ENCODE measurements around the gene CLNK.
"Not testable (repeated sequence)": the region's sequence is repeated elsewhere in the genome, so short reads cannot be mapped to it uniquely, and the experiment has no call there.

CLNK gene

GRCh38 chr4:10623241-10623640 lies 61.3 kb downstream of the CLNK start:
- no peaks in the 10 kb centered on the region for H3K9me3 Mint-ChIP-seq
- H3K4me1 Mint-ChIP-seq (ENCODE audit: low read depth) = peaks cover 1% of the 10 kb centered on the region
- no peaks in the 10 kb centered on the region for H3K27me3 Mint-ChIP-seq (ENCODE audit: low read depth)
- H3K27ac Mint-ChIP-seq = no peak overlapping the region
- H3K36me3 Mint-ChIP-seq (ENCODE audit: low read depth) = no peaks in the 10 kb centered on the region
- H3K4me3 Mint-ChIP-seq = no peak overlapping the region

GRCh38 chr4:10622728-10623127 lies 61.8 kb downstream of the CLNK start:
- no peak overlapping the region for H3K4me3 Mint-ChIP-seq
- peaks cover under 1% of the 10 kb centered on the region for H3K4me1 Mint-ChIP-seq (ENCODE audit: low read depth)
- H3K9me3 Mint-ChIP-seq = no peaks in the 10 kb centered on the region
- no peaks in the 10 kb centered on the region for H3K27me3 Mint-ChIP-seq (ENCODE audit: low read depth)
- no peak overlapping the region for H3K27ac Mint-ChIP-seq
- no peaks in the 10 kb centered on the region for H3K36me3 Mint-ChIP-seq (ENCODE audit: low read depth)

- no peak overlapping the region for H3K27ac Mint-ChIP-seq
- H3K4me3 Mint-ChIP-seq = no peak overlapping the region
- no peaks in the 10 kb centered on the region for H3K9me3 Mint-ChIP-seq
- no peaks in the 10 kb centered on the region for H3K36me3 Mint-ChIP-seq (ENCODE audit: low read depth)
- no peaks in the 10 kb centered on the region for H3K4me1 Mint-ChIP-seq (ENCODE audit: low read depth)
- H3K27me3 Mint-ChIP-seq (ENCODE audit: low read depth) = peaks cover 4% of the 10 kb centered on the region
Measured at GRCh38 chr4:10620935-10621488, 63.6 kb downstream of the CLNK start.

DNA sequence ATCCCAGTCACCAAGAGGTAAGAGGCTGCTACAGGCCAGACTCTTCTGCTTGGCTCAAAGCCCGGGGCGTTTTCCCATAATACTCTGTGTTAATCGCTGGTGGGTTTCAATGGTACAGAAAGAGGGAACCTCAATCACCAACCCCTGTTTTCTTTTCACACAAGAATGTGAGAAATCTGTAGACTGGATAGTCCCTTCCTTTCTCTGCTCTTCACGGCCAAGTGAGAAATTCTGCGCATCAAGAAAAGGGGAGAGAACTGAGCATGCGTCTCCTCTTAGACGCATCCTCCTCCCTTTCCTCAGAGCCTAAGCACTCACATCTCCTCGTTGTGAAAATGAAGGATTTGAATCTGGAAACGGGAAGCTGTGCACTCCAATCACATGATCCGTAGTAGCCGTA lies 64.7 kb downstream of the CLNK start:
- Mint-ChIP-seq H3K27me3 (ENCODE audit: low read depth) (peaks cover 4% of the 10 kb centered on the region), H3K4me1 (ENCODE audit: low read depth) (no peaks in the 10 kb centered on the region), H3K36me3 (ENCODE audit: low read depth) (no peaks in the 10 kb centered on the region), H3K27ac (no peak overlapping the region), H3K9me3 (no peaks in the 10 kb centered on the region), H3K4me3 (no peak overlapping the region)

GRCh38 chr4:10619220-10619619 lies 65.3 kb downstream of the CLNK start:
- Mint-ChIP-seq H3K27ac (no peak overlapping the region), H3K4me3 (no peak overlapping the region), H3K9me3 (no peaks in the 10 kb centered on the region), H3K36me3 (ENCODE audit: low read depth) (no peaks in the 10 kb centered on the region), H3K27me3 (ENCODE audit: low read depth) (peaks cover 4% of the 10 kb centered on the region), H3K4me1 (ENCODE audit: low read depth) (no peaks in the 10 kb centered on the region)

DNA sequence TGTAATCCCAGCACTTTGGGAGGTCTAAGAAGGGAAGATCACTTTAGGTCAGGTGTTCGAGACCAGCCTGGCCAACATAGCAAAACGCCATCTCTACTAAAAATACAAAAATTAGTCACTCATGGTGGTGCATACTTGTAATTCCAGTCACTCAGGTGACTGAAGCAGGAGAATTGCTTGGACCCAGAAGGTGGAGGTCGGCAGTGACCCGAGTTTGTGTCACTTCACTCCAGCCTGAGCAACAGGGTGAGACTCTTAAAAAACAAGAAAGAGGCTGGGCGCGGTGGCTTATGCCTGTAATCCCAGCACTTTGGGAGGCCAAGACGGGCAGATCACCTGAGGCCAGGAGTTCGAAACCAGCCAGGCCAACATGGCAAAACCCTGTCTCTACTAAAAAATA lies 69.6 kb downstream of the CLNK start:
- H3K27ac Mint-ChIP-seq; H3K4me1 Mint-ChIP-seq (ENCODE audit: low read depth); H3K27me3 Mint-ChIP-seq (ENCODE audit: low read depth); H3K9me3 Mint-ChIP-seq; H3K36me3 Mint-ChIP-seq (ENCODE audit: low read depth); H3K4me3 Mint-ChIP-seq: not testable (repeated sequence)

GRCh38 chr4:10613926-10614478 lies 70.6 kb downstream of the CLNK start:
- H3K36me3 Mint-ChIP-seq (ENCODE audit: low read depth) = no peaks in the 10 kb centered on the region
- no peaks in the 10 kb centered on the region for H3K4me1 Mint-ChIP-seq (ENCODE audit: low read depth)
- H3K27ac Mint-ChIP-seq = no peak overlapping the region
- H3K9me3 Mint-ChIP-seq = no peaks in the 10 kb centered on the region
- H3K4me3 Mint-ChIP-seq = no peak overlapping the region
- H3K27me3 Mint-ChIP-seq (ENCODE audit: low read depth) = peaks cover 4% of the 10 kb centered on the region

- Mint-ChIP-seq H3K27ac (no peak overlapping the region), H3K9me3 (no peaks in the 10 kb centered on the region), H3K4me3 (no peak overlapping the region), H3K36me3 (ENCODE audit: low read depth) (no peaks in the 10 kb centered on the region), H3K4me1 (ENCODE audit: low read depth) (no peaks in the 10 kb centered on the region), H3K27me3 (ENCODE audit: low read depth) (peaks cover 4% of the 10 kb centered on the region)
Measured at GRCh38 chr4:10612476-10612875, 72.1 kb downstream of the CLNK start.

- Mint-ChIP-seq H3K4me1 (ENCODE audit: low read depth) (no peaks in the 10 kb centered on the region), H3K9me3 (no peaks in the 10 kb centered on the region), H3K4me3 (no peak overlapping the region), H3K27me3 (ENCODE audit: low read depth) (no peaks in the 10 kb centered on the region), H3K36me3 (ENCODE audit: low read depth) (no peaks in the 10 kb centered on the region), H3K27ac (no peak overlapping the region)
Measured at GRCh38 chr4:10611673-10612072, 72.9 kb downstream of the CLNK start.

DNA sequence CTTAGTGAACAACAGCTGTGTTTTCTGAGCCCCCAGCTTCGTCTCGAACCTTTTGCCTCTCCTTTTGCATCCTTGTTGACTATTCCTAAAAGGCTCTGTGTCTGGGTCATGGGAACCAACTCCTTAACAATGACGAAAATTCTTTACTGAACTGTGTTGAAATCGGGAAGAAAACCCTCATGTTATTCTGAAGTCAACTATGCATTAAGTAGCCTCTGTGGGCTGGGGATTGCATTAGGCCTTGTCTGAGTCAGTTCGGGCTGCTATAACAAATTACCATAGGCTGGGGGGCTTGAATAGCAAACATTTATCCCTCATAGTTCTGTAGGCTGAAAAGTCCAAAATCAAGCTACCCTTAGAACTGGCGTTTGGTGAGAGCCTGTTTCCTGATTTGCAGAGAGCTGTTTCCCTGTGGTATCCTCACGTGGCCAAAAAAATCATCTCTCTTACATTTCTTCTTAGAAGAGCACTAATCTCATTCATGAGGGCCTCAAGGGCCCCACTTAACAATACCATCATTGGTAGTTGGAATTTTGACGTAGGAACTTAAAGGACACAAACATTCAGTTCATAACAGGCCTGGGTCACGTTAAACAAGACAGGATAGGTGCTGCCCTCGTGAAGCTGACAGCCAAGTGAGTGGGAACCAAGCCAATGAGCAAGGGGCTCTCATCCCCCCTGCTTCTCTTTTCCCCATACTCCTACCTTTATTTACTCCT lies 75.9 kb downstream of the CLNK start:
- Mint-ChIP-seq H3K4me1 (ENCODE audit: low read depth) (no peaks in the 10 kb centered on the region), H3K27me3 (ENCODE audit: low read depth) (no peaks in the 10 kb centered on the region), H3K4me3 (no peak overlapping the region), H3K27ac (no peak overlapping the region), H3K36me3 (ENCODE audit: low read depth) (no peaks in the 10 kb centered on the region), H3K9me3 (no peaks in the 10 kb centered on the region)

DNA sequence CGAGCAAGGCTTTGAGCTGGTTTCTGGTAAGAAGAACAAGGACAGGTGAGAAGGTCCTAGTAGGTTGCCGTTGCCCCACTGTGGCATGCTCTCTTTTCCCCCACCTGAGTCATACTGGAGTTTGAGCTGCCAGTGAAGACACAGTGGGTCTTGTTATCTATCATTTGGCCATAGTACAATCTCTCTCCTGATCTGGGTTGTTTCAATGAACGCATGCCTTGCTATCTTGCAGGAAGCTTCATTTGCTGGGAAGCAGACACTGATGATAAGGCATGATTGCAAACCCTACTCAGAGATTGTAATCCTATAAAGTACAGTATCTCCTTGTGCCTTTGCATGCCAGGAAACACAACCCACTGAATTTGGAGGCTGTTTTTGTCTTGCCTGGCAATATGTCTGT lies 77.4 kb downstream of the CLNK start:
- Mint-ChIP-seq H3K27me3 (ENCODE audit: low read depth) (no peaks in the 10 kb centered on the region), H3K4me1 (ENCODE audit: low read depth) (no peaks in the 10 kb centered on the region), H3K4me3 (no peak overlapping the region), H3K27ac (no peak overlapping the region), H3K9me3 (no peaks in the 10 kb centered on the region), H3K36me3 (ENCODE audit: low read depth) (no peaks in the 10 kb centered on the region)

- H3K4me3 Mint-ChIP-seq = no peak overlapping the region
- H3K36me3 Mint-ChIP-seq (ENCODE audit: low read depth) = no peaks in the 10 kb centered on the region
- H3K27ac Mint-ChIP-seq = no peak overlapping the region
- H3K4me1 Mint-ChIP-seq (ENCODE audit: low read depth) = no peaks in the 10 kb centered on the region
- H3K9me3 Mint-ChIP-seq = no peaks in the 10 kb centered on the region
- H3K27me3 Mint-ChIP-seq (ENCODE audit: low read depth) = no peaks in the 10 kb centered on the region
Measured at GRCh38 chr4:10606483-10607155, 77.9 kb downstream of the CLNK start.

DNA sequence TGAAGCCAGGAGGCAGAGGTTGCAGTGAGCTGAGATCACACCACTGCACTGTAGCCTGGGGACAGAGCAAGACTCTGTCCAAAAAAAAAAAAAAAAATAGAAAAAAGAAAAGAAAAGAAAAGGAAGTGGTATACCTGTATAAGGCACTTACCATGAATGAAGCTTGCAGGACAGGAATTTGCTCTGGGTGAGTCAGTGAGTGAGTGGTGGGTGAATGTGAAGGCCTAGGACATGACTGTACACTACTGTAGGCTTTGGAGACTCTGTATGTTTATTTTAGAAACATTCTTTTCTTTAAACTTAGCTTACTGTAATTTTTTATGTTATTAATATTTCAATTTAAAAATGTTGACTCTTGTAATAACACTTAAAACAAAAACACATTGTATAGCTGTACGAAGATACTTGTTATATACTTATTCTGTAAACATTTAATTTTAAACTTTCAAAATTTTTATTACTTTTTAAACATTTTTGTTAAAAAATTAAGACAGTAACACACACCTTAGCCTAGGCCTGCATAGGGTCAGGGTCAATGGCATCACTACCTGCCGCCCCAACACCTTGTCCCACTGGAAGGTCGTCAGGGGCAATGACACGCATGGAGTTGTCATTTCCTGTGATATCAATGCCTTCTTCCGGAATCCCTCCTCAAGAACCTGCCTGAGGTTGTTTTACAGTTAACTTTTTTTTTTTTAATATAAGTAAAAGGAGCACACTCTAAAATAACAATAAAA lies 78.7 kb downstream of the CLNK start:
- Mint-ChIP-seq H3K27me3 (ENCODE audit: low read depth) (no peaks in the 10 kb centered on the region), H3K4me3 (no peak overlapping the region), H3K27ac (no peak overlapping the region), H3K9me3 (no peaks in the 10 kb centered on the region), H3K36me3 (ENCODE audit: low read depth) (no peaks in the 10 kb centered on the region), H3K4me1 (ENCODE audit: low read depth) (no peaks in the 10 kb centered on the region)

DNA sequence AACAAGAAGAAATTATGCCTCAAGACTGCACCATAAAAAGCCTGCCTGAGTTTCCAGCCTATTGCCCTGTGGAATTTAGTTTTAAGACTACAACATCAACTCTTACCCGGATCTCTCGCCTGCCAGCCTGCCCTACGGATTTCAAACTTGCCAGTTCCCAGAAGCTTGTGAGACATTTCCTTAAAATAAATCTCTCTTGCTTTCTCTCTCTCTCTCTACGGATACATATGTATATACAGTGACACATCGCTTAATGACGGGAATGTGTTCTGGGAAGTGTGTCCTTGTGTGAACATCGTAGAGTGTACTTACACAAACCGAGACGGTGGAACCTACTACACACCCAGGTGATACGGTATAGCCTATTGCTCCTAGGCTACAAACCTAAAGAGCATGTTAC lies 79.5 kb downstream of the CLNK start:
- no peaks in the 10 kb centered on the region for H3K36me3 Mint-ChIP-seq (ENCODE audit: low read depth)
- no peak overlapping the region for H3K4me3 Mint-ChIP-seq
- H3K27ac Mint-ChIP-seq = no peak overlapping the region
- H3K27me3 Mint-ChIP-seq (ENCODE audit: low read depth) = peaks cover 2% of the 10 kb centered on the region
- no peaks in the 10 kb centered on the region for H3K9me3 Mint-ChIP-seq
- no peaks in the 10 kb centered on the region for H3K4me1 Mint-ChIP-seq (ENCODE audit: low read depth)

Measured in T-helper 1 cell treated with Interleukin-12 subunit alpha and Interleukin-12 subunit beta and Interleukin-4 antibody, amounts not matched to agents 30 μg/mL and 1 μg/mL, for 36 hours (primary cell).